ENCODE measurements around the gene SLC6A8. TPM values are rescaled to one million over a fixed set of nuclear protein-coding genes. Genes with fewer than 3 reads are reported as not detected.
A peak's percentile ranks its signal among the peaks of the same experiment; 100 is the strongest.

The SLC6A8 gene
- total and polyA plus RNA-seq, 2 experiments from 2014 or later = 29.0 to 35.8 TPM

- TF ChIP-seq CTCF (IDR thresholded peaks at IDR 0.05; ENCODE audit: low read depth, low read length) = no peak
- Histone ChIP-seq H3K4me1 (ENCODE audit: low read depth) (no peaks in the 10 kb centered on the region), H3K4me3 (no peak overlapping the region), H3K36me3 (no peaks in the 10 kb centered on the region), H3K27ac (no peak overlapping the region), H3K27me3 (peaks cover 39% of the 10 kb centered on the region), H3K9me3 (ENCODE audit: low read depth) (no peaks in the 10 kb centered on the region)
- DNase-seq (ENCODE audit: low read depth in 1 of 2, low spot score in 1 of 2) = no peak
These were observed 46.8 kb upstream of the SLC6A8 start for GRCh38 chrX:153640736-153641575.

GRCh38 chrX:153641627-153642026, 46.1 kb upstream of the SLC6A8 start:
- Histone ChIP-seq H3K4me3 (no peak overlapping the region), H3K36me3 (no peaks in the 10 kb centered on the region), H3K4me1 (ENCODE audit: low read depth) (no peaks in the 10 kb centered on the region), H3K27ac (no peak overlapping the region), H3K9me3 (ENCODE audit: low read depth) (no peaks in the 10 kb centered on the region), H3K27me3 (peaks cover 43% of the 10 kb centered on the region)
- DNase-seq (ENCODE audit: low read depth in 1 of 2, low spot score in 1 of 2) = no peak
- no peak for TF ChIP-seq CTCF (IDR thresholded peaks at IDR 0.05; ENCODE audit: low read depth, low read length)

GRCh38 chrX:153642051-153642654, 45.6 kb upstream of the SLC6A8 start:
- Histone ChIP-seq H3K36me3 (no peaks in the 10 kb centered on the region), H3K9me3 (ENCODE audit: low read depth) (no peaks in the 10 kb centered on the region), H3K27me3 (peaks cover 48% of the 10 kb centered on the region), H3K4me3 (peak overlapping the region; percentile 20), H3K4me1 (ENCODE audit: low read depth) (no peaks in the 10 kb centered on the region), H3K27ac (no peak overlapping the region)
- TF ChIP-seq CTCF (IDR thresholded peaks at IDR 0.05; ENCODE audit: low read depth, low read length) = no peak
- peak in 1 of 2 donors; percentile 47 for DNase-seq (ENCODE audit: low read depth in 1 of 2, low spot score in 1 of 2)

GRCh38 chrX:153642655-153643430, 44.9 kb upstream of the SLC6A8 start:
- Histone ChIP-seq H3K27ac (no peak overlapping the region), H3K4me3 (peak overlapping the region; percentile 20), H3K4me1 (ENCODE audit: low read depth) (no peaks in the 10 kb centered on the region), H3K9me3 (ENCODE audit: low read depth) (no peaks in the 10 kb centered on the region), H3K36me3 (no peaks in the 10 kb centered on the region), H3K27me3 (peaks cover 55% of the 10 kb centered on the region)
- TF ChIP-seq CTCF (IDR thresholded peaks at IDR 0.05; ENCODE audit: low read depth, low read length) = no peak
- DNase-seq (ENCODE audit: low read depth in 1 of 2, low spot score in 1 of 2) = no peak

- H3K36me3 ChIP-seq = no peaks in the 10 kb centered on the region
- DNase-seq (ENCODE audit: low read depth in 1 of 2, low spot score in 1 of 2) = peak in 1 of 2 donors; percentile 51
- no peaks in the 10 kb centered on the region for H3K4me1 ChIP-seq (ENCODE audit: low read depth)
- H3K4me3 ChIP-seq = no peak overlapping the region
- no peak for TF ChIP-seq CTCF (IDR thresholded peaks at IDR 0.05; ENCODE audit: low read depth, low read length)
- H3K27ac ChIP-seq = no peak overlapping the region
- H3K9me3 ChIP-seq (ENCODE audit: low read depth) = no peaks in the 10 kb centered on the region
- H3K27me3 ChIP-seq = peaks cover 63% of the 10 kb centered on the region
These were observed 44.0 kb upstream of the SLC6A8 start for GRCh38 chrX:153643431-153644351.
